ENCODE measurements around the gene GRIN2A.

GRIN2A gene

GRCh38 chr16:10088380-10088793 lies 93.8 kb downstream of the GRIN2A start:
- TF ChIP-seq CTCF (IDR thresholded peaks at IDR 0.05; ENCODE audit: low read depth, low read length, missing control alignments): no peak
- DNase-seq (ENCODE audit: extremely low read depth, low read depth): no peak
- H3K4me3 ChIP-seq (replicated peaks; ENCODE audit: low read depth, low read length): no peak overlapping the region

- TF ChIP-seq CTCF (IDR thresholded peaks at IDR 0.05; ENCODE audit: low read depth, low read length, missing control alignments): no peak
- H3K4me3 ChIP-seq (replicated peaks; ENCODE audit: low read depth, low read length): no peak overlapping the region
- no peak for DNase-seq (ENCODE audit: extremely low read depth, low read depth)
Measured at GRCh38 chr16:10087151-10087550, 95.1 kb downstream of the GRIN2A start.

GRCh38 chr16:10086620-10087019 lies 95.6 kb downstream of the GRIN2A start:
- DNase-seq (ENCODE audit: extremely low read depth, low read depth): no peak
- H3K4me3 ChIP-seq (replicated peaks; ENCODE audit: low read depth, low read length): no peak overlapping the region
- no peak for TF ChIP-seq CTCF (IDR thresholded peaks at IDR 0.05; ENCODE audit: low read depth, low read length, missing control alignments)

- TF ChIP-seq CTCF (IDR thresholded peaks at IDR 0.05; ENCODE audit: low read depth, low read length, missing control alignments): no peak
- no peak for DNase-seq (ENCODE audit: extremely low read depth, low read depth)
- H3K4me3 ChIP-seq (replicated peaks; ENCODE audit: low read depth, low read length): no peak overlapping the region
Measured at GRCh38 chr16:10085078-10085798, 97.0 kb downstream of the GRIN2A start.

- DNase-seq (ENCODE audit: extremely low read depth, low read depth): no peak
- no peak for TF ChIP-seq CTCF (IDR thresholded peaks at IDR 0.05; ENCODE audit: low read depth, low read length, missing control alignments)
- H3K4me3 ChIP-seq (replicated peaks; ENCODE audit: low read depth, low read length): no peak overlapping the region
Measured at GRCh38 chr16:10083301-10083700, 98.9 kb downstream of the GRIN2A start.

- no peak overlapping the region for H3K4me3 ChIP-seq (replicated peaks; ENCODE audit: low read depth, low read length)
- no peak for TF ChIP-seq CTCF (IDR thresholded peaks at IDR 0.05; ENCODE audit: low read depth, low read length, missing control alignments)
- DNase-seq (ENCODE audit: extremely low read depth, low read depth): no peak
Measured at GRCh38 chr16:10081201-10081940, 100.9 kb downstream of the GRIN2A start.
